CD14-positive monocyte (primary cell): Measurements from ENCODE around the gene MED20. TPM values are rescaled to one million over a fixed set of nuclear protein-coding genes. Genes with fewer than 3 reads are reported as not detected.
A peak's percentile ranks its signal among the peaks of the same experiment; 100 is the strongest.

Experiments used
- DNase-seq, 3 donors: peaks; one replicate each; pipeline ENCODE4 v3.0.0-alpha.2; 2011 to 2022
- H2AFZ ChIP-seq: 2 replicates; pipeline ENCODE4 v1.6.0; 2012; ENCODE audit warnings: mild to moderate bottlenecking, low read depth, low read length, inconsistent platforms; ENCODE audit not compliant: insufficient read depth, poor library complexity, severe bottlenecking
- H3K27ac ChIP-seq, 2 donors: 1 replicate in 1 of 2; 2 replicates in 1 of 2; pipeline ENCODE4 v1.5.1; 2012 to 2013; ENCODE audit warnings: low read length in 2 of 2, control low read depth in 1 of 2, inconsistent platforms in 1 of 2, low read depth in 1 of 2, mild to moderate bottlenecking in 1 of 2
- H3K27me3 ChIP-seq, 2 donors: one replicate each; pipeline versions ENCODE4 v1.6.0 to v1.6.1; 2011 to 2013; ENCODE audit warnings: low read length in 2 of 2; ENCODE audit not compliant: control insufficient read depth in 2 of 2, insufficient read depth in 2 of 2
- H3K36me3 ChIP-seq, 2 donors: replicated peaks in 1 of 2; 1 replicate in 1 of 2; 2 replicates in 1 of 2; pipeline versions ENCODE4 v1.5.1 to v1.6.1; 2012 to 2013; ENCODE audit warnings: low read length in 2 of 2, control low read depth in 1 of 2, inconsistent platforms in 1 of 2, mild to moderate bottlenecking in 1 of 2; ENCODE audit not compliant: insufficient read depth in 2 of 2, control insufficient read depth in 1 of 2
- H3K4me1 ChIP-seq, 2 donors: 1 replicate in 1 of 2; 2 replicates in 1 of 2; pipeline versions ENCODE4 v1.5.1 to v1.6.1; 2012 to 2013; ENCODE audit warnings: low read length in 2 of 2, control low read depth in 1 of 2, inconsistent platforms in 1 of 2, mild to moderate bottlenecking in 1 of 2, moderate library complexity in 1 of 2; ENCODE audit not compliant: insufficient read depth in 2 of 2, control insufficient read depth in 1 of 2
- H3K4me2 ChIP-seq: replicated peaks from 2 replicates; pipeline ENCODE3; 2012; ENCODE audit warnings: low read length, moderate library complexity, mild to moderate bottlenecking; ENCODE audit not compliant: poor library complexity, severe bottlenecking; ENCODE audit errors: extremely low read depth
- H3K4me3 ChIP-seq, 3 experiments: fragments of 200-600 bp in 1 of 3; sonication (generic) in 1 of 3; replicated peaks in 1 of 3; 1 replicate in 2 of 3; 2 replicates in 1 of 3; pipeline ENCODE4 v1.5.1; 2011 to 2013; ENCODE audit warnings: low read length in 3 of 3, mild to moderate bottlenecking in 3 of 3, control low read depth in 2 of 3, low read depth in 2 of 3, inconsistent platforms in 1 of 3, moderate library complexity in 1 of 3
- H3K79me2 ChIP-seq: 2 replicates; pipeline ENCODE4 v1.6.0; 2012; ENCODE audit warnings: mild to moderate bottlenecking, control low read depth, inconsistent platforms, low read length, moderate library complexity; ENCODE audit not compliant: insufficient read depth
- H3K9ac ChIP-seq: 2 replicates; pipeline ENCODE4 v1.6.0; 2017; ENCODE audit warnings: low read length, mild to moderate bottlenecking; ENCODE audit not compliant: insufficient read depth, poor library complexity, severe bottlenecking
- H3K9me3 ChIP-seq, 2 donors: replicated peaks in 1 of 2; 1 replicate in 1 of 2; 2 replicates in 1 of 2; pipeline versions ENCODE4 v1.5.1 to v1.6.1; 2012 to 2013; ENCODE audit warnings: low read length in 2 of 2, control low read depth in 1 of 2; ENCODE audit not compliant: control insufficient read depth in 1 of 2, insufficient read depth in 1 of 2
- H4K20me1 ChIP-seq: 2 replicates; pipeline ENCODE4 v1.6.0; 2012; ENCODE audit warnings: mild to moderate bottlenecking, low read length, control low read depth, moderate library complexity; ENCODE audit not compliant: insufficient read depth
- H3K27ac Mint-ChIP-seq, 7 donors: one replicate each; pipeline ENCODE4 v1.8.0; 2020; ENCODE audit warnings: mild to moderate bottlenecking in 7 of 7, mixed read lengths in 7 of 7, moderate library complexity in 6 of 7, inconsistent platforms in 2 of 7
- H3K27me3 Mint-ChIP-seq, 3 donors: one replicate each; pipeline ENCODE4 v1.8.0; 2021 to 2022; ENCODE audit warnings: low read depth in 3 of 3, mild to moderate bottlenecking in 3 of 3, mixed read lengths in 3 of 3, moderate library complexity in 3 of 3, inconsistent platforms in 1 of 3
- H3K36me3 Mint-ChIP-seq, 2 donors: one replicate each; pipeline ENCODE4 v1.8.0; 2020; ENCODE audit warnings: mixed read lengths in 2 of 2, inconsistent platforms in 1 of 2, mild to moderate bottlenecking in 1 of 2
- H3K4me1 Mint-ChIP-seq: one replicate; pipeline ENCODE4 v1.8.0; 2020; ENCODE audit warnings: mild to moderate bottlenecking, mixed read lengths
- H3K4me3 Mint-ChIP-seq, 2 donors: one replicate each; pipeline ENCODE4 v1.8.0; 2020; ENCODE audit warnings: mild to moderate bottlenecking in 2 of 2, mixed read lengths in 2 of 2, moderate library complexity in 1 of 2
- H3K9me3 Mint-ChIP-seq, 7 donors: one replicate each; pipeline ENCODE4 v1.8.0; 2020 to 2022; ENCODE audit warnings: mixed read lengths in 7 of 7, mild to moderate bottlenecking in 6 of 7, moderate library complexity in 6 of 7, inconsistent platforms in 2 of 7
- CTCF ChIP-seq: fragments of 200-600 bp; IDR thresholded peaks from one replicate; pipeline ENCODE4 v1.8.0; 2022; ENCODE audit warnings: antibody characterized with exemption, mild to moderate bottlenecking
- WGBS: methylation state at CpG from one replicate; pipeline ENCODE4 v1.1.5; 2013; ENCODE audit warnings: missing lambda C conversion rate; ENCODE audit not compliant: insufficient coverage; 5-methylcytosine and 5-hydroxymethylcytosine counted together
- intact Hi-C, 2 donors: fragments of 100-400 bp; cut with micrococcal nuclease; formaldehyde crosslinking; loops; one replicate each; pipeline versions ENCODE4 v1.15.0 to v1.15.1; 2023
- polyA plus RNA-seq, 3 donors: library from polyadenylated mRNA; depleted of rRNA in 1 of 3; unstranded in 2 of 3; stranded (reverse) in 1 of 3; fragments of 300-500 nt in 2 of 3; fragments of >200 nt in 1 of 3; fragmentation: Illumina TruSeq in 2 of 3; gene quantifications; 1 replicate in 2 of 3; 2 replicates in 1 of 3; pipeline ENCODE4 v1.2.3, GENCODE V29; 2012 to 2021

MED20 gene
- polyA plus RNA-seq, 3 donors = 6.3 to 16.2 (median 13.6) TPM

DNA sequence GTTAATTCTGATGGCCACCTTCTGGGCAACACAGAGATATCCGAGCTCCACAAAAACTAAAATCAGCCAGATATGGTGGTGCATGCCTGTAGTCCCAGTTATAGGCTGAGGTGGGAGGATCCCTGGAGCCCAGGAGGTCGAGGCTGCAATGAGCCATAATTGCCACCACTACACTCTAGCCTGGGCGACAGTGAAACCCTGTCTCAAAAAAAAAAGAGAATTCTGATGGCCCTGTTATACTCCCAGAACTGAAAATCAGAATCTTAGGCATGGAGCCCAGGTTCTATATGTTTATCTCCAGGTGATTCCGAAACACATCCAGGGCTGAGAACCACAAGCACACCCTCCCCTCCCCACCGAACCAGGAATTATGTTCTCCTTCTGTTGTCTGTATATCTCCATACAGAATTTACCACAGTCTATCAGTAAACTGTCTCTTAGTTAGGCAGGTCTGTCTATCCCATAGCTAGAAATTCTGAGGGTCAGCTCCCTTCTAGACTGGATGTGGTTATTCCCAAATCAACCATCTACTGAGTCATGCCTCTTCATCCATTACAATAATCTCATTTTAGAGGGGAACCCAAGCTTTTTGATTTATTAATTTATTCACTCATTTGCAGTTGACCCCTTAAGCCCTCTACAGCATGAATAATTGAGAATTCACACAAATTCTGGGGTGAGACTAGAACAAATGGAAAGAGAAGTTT lies 45.4 kb upstream of the MED20 start:
- H3K4me3 ChIP-seq = no peak overlapping the region
- peaks cover 43% of the 10 kb centered on the region for H3K4me1 Mint-ChIP-seq
- peaks cover 6% of the 10 kb centered on the region for H4K20me1 ChIP-seq
- H3K36me3 ChIP-seq = no peaks in the 10 kb centered on the region
- H3K4me1 ChIP-seq = peaks cover 34 to 44% of the 10 kb centered on the region in 2 donors
- H3K27ac Mint-ChIP-seq = no peak overlapping the region
- no peak overlapping the region for H3K4me3 Mint-ChIP-seq
- H3K79me2 ChIP-seq = no peaks in the 10 kb centered on the region
- H3K27me3 ChIP-seq = no peaks in the 10 kb centered on the region
- H3K27ac ChIP-seq = no peak overlapping the region
- H3K9me3 Mint-ChIP-seq = peaks cover 0 to 2% (median 0%) of the 10 kb centered on the region in 7 donors
- H3K36me3 Mint-ChIP-seq = peaks cover 0 to 3% of the 10 kb centered on the region in 2 donors
- H3K4me2 ChIP-seq = no peak overlapping the region
- H2AFZ ChIP-seq = no peak overlapping the region
- no peak for TF ChIP-seq CTCF
- H3K27me3 Mint-ChIP-seq = peaks cover 0 to 2% (median 2%) of the 10 kb centered on the region in 3 donors
- DNase-seq = no peak
- no peaks in the 10 kb centered on the region for H3K9me3 ChIP-seq
- intact Hi-C loops = loop anchor here in 1 of 2 donors (5.0 kb wide), 1 partner anchor 61 kb away; no protein-coding TSS in a partner anchor
- WGBS = 100% methylated on average over 1 of the region's 5 CpGs
- no peak overlapping the region for H3K9ac ChIP-seq

- H3K4me3 Mint-ChIP-seq = no peak overlapping the region
- peaks cover 38% of the 10 kb centered on the region for H3K4me1 Mint-ChIP-seq
Measured at GRCh38 chr6:41965429-41966213, 44.7 kb upstream of the MED20 start.

More at GRCh38 chr6:41965429-41966213, 44.7 kb upstream of the MED20 start:
- H4K20me1 ChIP-seq = peaks cover 7% of the 10 kb centered on the region
- no peak overlapping the region for H2AFZ ChIP-seq
- H3K79me2 ChIP-seq = no peaks in the 10 kb centered on the region
- no peak for TF ChIP-seq CTCF
- no peaks in the 10 kb centered on the region for H3K27me3 ChIP-seq
- no peak overlapping the region for H3K4me2 ChIP-seq
- no peak overlapping the region for H3K9ac ChIP-seq
- H3K9me3 ChIP-seq = no peaks in the 10 kb centered on the region
- H3K27ac Mint-ChIP-seq = peak overlapping the region in 1 of 7 donors; percentile 3
- intact Hi-C loops = loop anchor here in 1 of 2 donors (5.0 kb wide), 1 partner anchor 62 kb away; no protein-coding TSS in a partner anchor
- H3K36me3 ChIP-seq = no peaks in the 10 kb centered on the region
- WGBS = 96% methylated on average over 3 of the region's 11 CpGs
- no peak for DNase-seq
- H3K27me3 Mint-ChIP-seq = peaks cover 0 to 2% (median 2%) of the 10 kb centered on the region in 3 donors
- H3K9me3 Mint-ChIP-seq = peaks cover 0 to 2% (median 0%) of the 10 kb centered on the region in 7 donors
- H3K4me1 ChIP-seq = peaks cover 27 to 39% of the 10 kb centered on the region in 2 donors
- no peak overlapping the region for H3K4me3 ChIP-seq
- H3K27ac ChIP-seq = no peak overlapping the region
- peaks cover 0 to 3% of the 10 kb centered on the region in 2 donors for H3K36me3 Mint-ChIP-seq
